HEK293 (cell line): Measurements from ENCODE around the gene STRN3.

ENCODE experiments used
- CTCF ChIA-PET: fragments of 350-600 bp; formaldehyde crosslinking; extraction: SDS; loops from one replicate; lab custom pipeline; 2021; ENCODE audit warnings: antibody characterized with exemption; lab: Yijun Ruan, JAX
- POLR2A ChIA-PET: fragments of 300-600 bp; formaldehyde crosslinking; extraction: SDS; loops from one replicate; lab custom pipeline; 2020; ENCODE audit warnings: antibody characterized with exemption, inconsistent platforms; lab: Yijun Ruan, JAX
- H3K27ac ChIP-seq: fragments of 200-500 bp; sonication (Bioruptor generic); 2 replicates; pipeline ENCODE4 v1.5.1; 2014; ENCODE audit warnings: low read depth, low read length, control low read depth, inconsistent platforms; ENCODE audit errors: extremely low read depth
- H3K36me3 ChIP-seq, 2 experiments: fragments of 200-500 bp in 1 of 2; sonication (Bioruptor generic) in 1 of 2; 1 replicate in 1 of 2; 2 replicates in 1 of 2; pipeline ENCODE4 v1.5.1; 2014 to 2017; ENCODE audit warnings: inconsistent platforms in 2 of 2, low read length in 2 of 2; ENCODE audit not compliant: control insufficient read depth in 2 of 2, insufficient read depth in 1 of 2
- H3K4me1 ChIP-seq: fragments of 200-500 bp; sonication (Bioruptor generic); 2 replicates; pipeline ENCODE4 v1.5.1; 2014; ENCODE audit warnings: mild to moderate bottlenecking, low read length, inconsistent platforms; ENCODE audit not compliant: control insufficient read depth, insufficient read depth
- H3K4me3 ChIP-seq: 2 replicates; pipeline ENCODE4 v1.5.1; 2011; ENCODE audit warnings: low read depth, mild to moderate bottlenecking, control low read depth, low read length, moderate library complexity
- H3K9me3 ChIP-seq: fragments of 200-500 bp; sonication (Bioruptor generic); 2 replicates; pipeline ENCODE4 v1.5.1; 2014; ENCODE audit warnings: low read depth, low read length, inconsistent platforms; ENCODE audit not compliant: control insufficient read depth, insufficient read depth
- BCL11A ChIP-seq: fragments of 450-650 bp; formaldehyde crosslinking; IDR thresholded peaks from 2 replicates; pipeline ENCODE4 v1.5.1; 2016; ENCODE audit warnings: low read depth, missing biosample characterization, missing genetic modification characterization
- HOXD13 ChIP-seq: sonication (generic); formaldehyde crosslinking; IDR thresholded peaks from 2 replicates; pipeline ENCODE4 v1.8.0; 2022; ENCODE audit warnings: missing genetic modification reagents, borderline replicate concordance
- INSM2 ChIP-seq: fragments of 450-650 bp; formaldehyde crosslinking; IDR thresholded peaks from 2 replicates; pipeline ENCODE4 v1.5.1; 2016; ENCODE audit warnings: missing biosample characterization, missing genetic modification characterization
- PRDM2 ChIP-seq: fragments of 450-650 bp; formaldehyde crosslinking; IDR thresholded peaks from 2 replicates; pipeline ENCODE4 v1.5.1; 2016; ENCODE audit warnings: missing biosample characterization, missing genetic modification characterization, borderline replicate concordance
- ZBTB10 ChIP-seq: fragments of 450-650 bp; formaldehyde crosslinking; IDR thresholded peaks from 2 replicates; pipeline ENCODE4 v1.5.1; 2016; ENCODE audit warnings: missing biosample characterization, missing genetic modification characterization
- ZNF157 ChIP-seq: fragments of 450-650 bp; formaldehyde crosslinking; IDR thresholded peaks from 2 replicates; pipeline ENCODE4 v1.5.1; 2016; ENCODE audit warnings: missing biosample characterization, missing genetic modification characterization
- ZNF184 ChIP-seq: fragments of 450-650 bp; IDR thresholded peaks from 2 replicates; pipeline ENCODE4 v1.5.1; 2018; ENCODE audit warnings: missing biosample characterization, mild to moderate bottlenecking, missing genetic modification characterization
- ZNF221 ChIP-seq: fragments of 450-650 bp; formaldehyde crosslinking; IDR thresholded peaks from 2 replicates; pipeline ENCODE4 v1.5.1; 2017; ENCODE audit warnings: missing biosample characterization, missing genetic modification characterization, borderline replicate concordance
- ZNF280D ChIP-seq: fragments of 450-650 bp; formaldehyde crosslinking; IDR thresholded peaks from 2 replicates; pipeline ENCODE4 v1.5.1; 2016; ENCODE audit warnings: missing biosample characterization, missing genetic modification characterization
- ZNF302 ChIP-seq: fragments of 450-650 bp; formaldehyde crosslinking; IDR thresholded peaks from 2 replicates; pipeline ENCODE4 v1.5.1; 2016; ENCODE audit warnings: missing biosample characterization, missing genetic modification characterization, low read depth
- ZNF354C ChIP-seq: fragments of 450-650 bp; formaldehyde crosslinking; IDR thresholded peaks from 2 replicates; pipeline ENCODE4 v1.5.1; 2016; ENCODE audit warnings: missing biosample characterization, missing genetic modification characterization, low read depth, borderline replicate concordance
- ZNF394 ChIP-seq: fragments of 450-650 bp; formaldehyde crosslinking; IDR thresholded peaks from 2 replicates; pipeline ENCODE4 v1.5.1; 2016; ENCODE audit warnings: missing biosample characterization, missing genetic modification characterization, mild to moderate bottlenecking, moderate library complexity, borderline replicate concordance
- ZNF404 ChIP-seq: fragments of 450-650 bp; formaldehyde crosslinking; IDR thresholded peaks from 2 replicates; pipeline ENCODE4 v1.5.1; 2017; ENCODE audit warnings: missing biosample characterization, missing genetic modification characterization
- ZNF473 ChIP-seq: fragments of 450-650 bp; formaldehyde crosslinking; IDR thresholded peaks from 2 replicates; pipeline ENCODE4 v1.5.1; 2017; ENCODE audit warnings: missing biosample characterization, missing genetic modification characterization
- ZNF488 ChIP-seq: fragments of 450-650 bp; formaldehyde crosslinking; IDR thresholded peaks from 2 replicates; pipeline ENCODE4 v1.5.1; 2016; ENCODE audit warnings: missing biosample characterization, missing genetic modification characterization
- ZNF571 ChIP-seq: fragments of 450-650 bp; formaldehyde crosslinking; IDR thresholded peaks from 2 replicates; pipeline ENCODE4 v1.5.0; 2017; ENCODE audit warnings: missing biosample characterization, missing genetic modification characterization
- ZNF580 ChIP-seq: fragments of 450-650 bp; formaldehyde crosslinking; IDR thresholded peaks from 2 replicates; pipeline ENCODE4 v1.5.1; 2016; ENCODE audit warnings: missing biosample characterization, missing genetic modification characterization
- ZNF623 ChIP-seq: fragments of 450-650 bp; formaldehyde crosslinking; IDR thresholded peaks from 2 replicates; pipeline ENCODE4 v1.5.1; 2016; ENCODE audit warnings: missing biosample characterization, missing genetic modification characterization
- ZSCAN23 ChIP-seq: fragments of 450-650 bp; formaldehyde crosslinking; IDR thresholded peaks from 2 replicates; pipeline ENCODE4 v1.5.1; 2016; ENCODE audit warnings: missing biosample characterization, missing genetic modification characterization

STRN3 gene

GRCh38 chr14:30994681-30995620 is 31.2 kb downstream of the STRN3 start (continued):
- TF ChIP-seq ZNF157 (tag by site-specific recombination) (no peak), ZNF473 (tag by site-specific recombination) (no peak), HOXD13 (CRISPR knock-in tag) (no peak), ZNF404 (tag by site-specific recombination) (no peak), ZNF302 (no peak), ZNF354C (tag by site-specific recombination) (no peak), ZNF571 (no peak), ZSCAN23 (no peak), ZNF623 (tag by site-specific recombination) (no peak), PRDM2 (tag by site-specific recombination) (no peak)

GRCh38 chr14:30993071-30993470 is 33.1 kb downstream of the STRN3 start:
- ChIA-PET CTCF (interaction anchor here (0.6 to 0.8 kb wide), 2 partner anchors 67 to 98 kb away, joined by 3 to 4 read pairs; no protein-coding TSS in a partner anchor), POLR2A (interaction anchor here (1.1 kb wide), 1 partner anchor 9 kb away, joined by 4 read pairs; no protein-coding TSS in a partner anchor)
- Histone ChIP-seq H3K36me3 (peaks cover 0 to 3% of the 10 kb centered on the region in 2 experiments; a peak in 2 of 3 replicates), H3K27ac (no peak overlapping the region), H3K4me1 (peaks cover 17% of the 10 kb centered on the region), H3K4me3 (no peak overlapping the region), H3K9me3 (no peaks in the 10 kb centered on the region)
- TF ChIP-seq ZNF280D (tag by site-specific recombination) (no peak), ZNF394 (tag by site-specific recombination) (no peak), BCL11A (no peak), ZNF580 (tag by site-specific recombination) (no peak), ZNF221 (no peak), INSM2 (no peak), ZBTB10 (tag by site-specific recombination) (no peak), ZNF184 (no peak), ZNF488 (tag by site-specific recombination) (no peak)
